ENCODE results near the gene ANAPC15.
"Not testable (repeated sequence)": the region's sequence is repeated elsewhere in the genome, so short reads cannot be mapped to it uniquely, and the experiment has no call there.

GRCh38 chr11:72142086-72142485 lies 29.6 kb upstream of the ANAPC15 start:
- TF ChIP-seq POLR2A (IDR thresholded peaks at IDR 0.05): not testable (repeated sequence)
- TF ChIP-seq, protein P1, sequence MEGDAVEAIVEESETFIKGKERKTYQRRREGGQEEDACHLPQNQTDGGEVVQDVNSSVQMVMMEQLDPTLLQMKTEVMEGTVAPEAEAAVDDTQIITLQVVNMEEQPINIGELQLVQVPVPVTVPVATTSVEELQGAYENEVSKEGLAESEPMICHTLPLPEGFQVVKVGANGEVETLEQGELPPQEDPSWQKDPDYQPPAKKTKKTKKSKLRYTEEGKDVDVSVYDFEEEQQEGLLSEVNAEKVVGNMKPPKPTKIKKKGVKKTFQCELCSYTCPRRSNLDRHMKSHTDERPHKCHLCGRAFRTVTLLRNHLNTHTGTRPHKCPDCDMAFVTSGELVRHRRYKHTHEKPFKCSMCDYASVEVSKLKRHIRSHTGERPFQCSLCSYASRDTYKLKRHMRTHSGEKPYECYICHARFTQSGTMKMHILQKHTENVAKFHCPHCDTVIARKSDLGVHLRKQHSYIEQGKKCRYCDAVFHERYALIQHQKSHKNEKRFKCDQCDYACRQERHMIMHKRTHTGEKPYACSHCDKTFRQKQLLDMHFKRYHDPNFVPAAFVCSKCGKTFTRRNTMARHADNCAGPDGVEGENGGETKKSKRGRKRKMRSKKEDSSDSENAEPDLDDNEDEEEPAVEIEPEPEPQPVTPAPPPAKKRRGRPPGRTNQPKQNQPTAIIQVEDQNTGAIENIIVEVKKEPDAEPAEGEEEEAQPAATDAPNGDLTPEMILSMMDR (IDR thresholded peaks at IDR 0.05): not testable (repeated sequence)
